ENCODE data around the gene FAM107A. TPM values are rescaled to one million over a fixed set of nuclear protein-coding genes. Genes with fewer than 3 reads are reported as not detected.

The FAM107A gene
- total RNA-seq, 1 experiment from 2014 or later = not detected

DNA sequence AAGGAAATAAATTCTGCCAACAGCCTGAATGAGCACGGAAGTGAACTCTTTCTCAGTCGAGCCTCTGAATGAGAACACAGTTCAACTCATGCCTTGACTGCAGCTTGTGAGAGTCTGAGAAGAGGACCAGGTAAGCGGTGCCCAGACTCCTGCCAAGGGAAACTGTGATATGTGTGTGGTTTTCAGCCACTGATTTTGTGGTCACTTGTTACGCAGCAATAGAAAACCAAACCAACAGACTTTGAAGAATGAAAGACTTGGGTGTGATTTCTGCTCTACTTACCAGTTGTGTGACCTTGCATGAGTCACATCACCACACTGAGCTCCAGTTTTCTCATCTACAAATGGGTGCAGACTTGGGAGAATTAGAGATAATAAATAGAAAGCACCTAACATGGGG, 30.6 kb upstream of the FAM107A start:
- Histone ChIP-seq H3K27me3 (ENCODE audit: insufficient read depth, low read length) (peaks cover 31% of the 10 kb centered on the region), H3K4me3 (replicated peaks in 1 of 2; ENCODE audit: low read depth in 1 of 2, low read length in 2 of 2) (no peak overlapping the region), H4K20me1 (ENCODE audit: insufficient read depth) (no peaks in the 10 kb centered on the region), H2AFZ (ENCODE audit: low read depth, low read length, poor library complexity, severe bottlenecking) (no peak overlapping the region), H3K4me2 (ENCODE audit: low read length) (no peak overlapping the region), H3K27ac (ENCODE audit: low read depth, low read length) (no peak overlapping the region), H3K9me3 (ENCODE audit: control insufficient read depth in 1 of 2, insufficient read depth in 1 of 2, low read depth in 1 of 2, low read length in 2 of 2) (no peaks in the 10 kb centered on the region), H3K9me2 (ENCODE audit: insufficient read depth) (no peaks in the 10 kb centered on the region), H3K9ac (ENCODE audit: low read length) (no peak overlapping the region), H3K4me1 (ENCODE audit: control insufficient read depth in 1 of 2, insufficient read depth in 2 of 2, low read length in 2 of 2) (no peaks in the 10 kb centered on the region; a peak in 1 of 4 replicates), H3K36me3 (ENCODE audit: control insufficient read depth in 1 of 2, insufficient read depth in 2 of 2, low read length in 2 of 2) (no peaks in the 10 kb centered on the region), H3K79me2 (ENCODE audit: insufficient read depth, low read length) (no peaks in the 10 kb centered on the region)
- TF ChIP-seq ZNF274 (IDR thresholded peaks at IDR 0.05; ENCODE audit: low read depth, low read length) = no peak
- TF ChIP-seq, protein P1, sequence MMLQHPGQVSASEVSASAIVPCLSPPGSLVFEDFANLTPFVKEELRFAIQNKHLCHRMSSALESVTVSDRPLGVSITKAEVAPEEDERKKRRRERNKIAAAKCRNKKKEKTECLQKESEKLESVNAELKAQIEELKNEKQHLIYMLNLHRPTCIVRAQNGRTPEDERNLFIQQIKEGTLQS (IDR thresholded peaks at IDR 0.05) = no peak
- no peak for TF ChIP-seq POLR2AphosphoS5 (IDR thresholded peaks at IDR 0.05; ENCODE audit: low read depth, low read length)
- TF ChIP-seq RAD21 (IDR thresholded peaks at IDR 0.05; ENCODE audit: low read depth) = no peak
- DNase-seq (ENCODE audit: low read depth, low spot score) = no peak
- ChIA-PET POLR2A (no interaction called here), CTCF (no interaction called here), RAD21 (ENCODE audit: low non-redundant PET in 1 of 2, low total read pairs in 2 of 2, uncharacterized antibody in 2 of 2, unreplicated experiment in 2 of 2) (no interaction called here)
- intact Hi-C loops (cut with micrococcal nuclease) = no loop called here
- no peak for ATAC-seq
- no TSS peak for BruUV-seq (replicated peaks)

DNA sequence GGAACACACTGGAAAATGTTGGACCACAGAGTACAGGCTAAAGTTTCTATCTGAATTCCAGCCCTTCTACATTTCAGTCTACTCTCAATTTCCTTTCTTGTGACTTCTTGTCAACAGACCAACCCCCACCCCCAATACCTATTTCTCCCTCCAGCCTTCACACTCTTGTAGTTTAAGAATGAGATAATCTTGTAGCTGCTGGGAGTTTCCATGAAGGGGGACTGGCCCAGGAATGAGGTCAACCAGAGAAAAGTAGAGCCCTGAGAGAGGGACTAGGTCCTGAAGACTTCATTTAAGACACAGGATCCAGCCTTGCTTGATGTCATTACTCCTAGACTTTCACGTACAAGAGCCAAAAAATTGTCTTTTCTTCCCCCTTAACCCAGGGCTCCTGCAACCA, 29.5 kb upstream of the FAM107A start:
- Histone ChIP-seq H3K4me1 (ENCODE audit: control insufficient read depth in 1 of 2, insufficient read depth in 2 of 2, low read length in 2 of 2) (no peaks in the 10 kb centered on the region; a peak in 1 of 4 replicates), H3K36me3 (ENCODE audit: control insufficient read depth in 1 of 2, insufficient read depth in 2 of 2, low read length in 2 of 2) (no peaks in the 10 kb centered on the region), H4K20me1 (ENCODE audit: insufficient read depth) (no peaks in the 10 kb centered on the region), H3K9ac (ENCODE audit: low read length) (no peak overlapping the region), H3K27ac (ENCODE audit: low read depth, low read length) (no peak overlapping the region), H3K79me2 (ENCODE audit: insufficient read depth, low read length) (no peaks in the 10 kb centered on the region), H3K4me2 (ENCODE audit: low read length) (no peak overlapping the region), H2AFZ (ENCODE audit: low read depth, low read length, poor library complexity, severe bottlenecking) (no peak overlapping the region), H3K27me3 (ENCODE audit: insufficient read depth, low read length) (peaks cover 42% of the 10 kb centered on the region), H3K9me3 (ENCODE audit: control insufficient read depth in 1 of 2, insufficient read depth in 1 of 2, low read depth in 1 of 2, low read length in 2 of 2) (no peaks in the 10 kb centered on the region), H3K4me3 (replicated peaks in 1 of 2; ENCODE audit: low read depth in 1 of 2, low read length in 2 of 2) (no peak overlapping the region), H3K9me2 (ENCODE audit: insufficient read depth) (no peaks in the 10 kb centered on the region)
- ATAC-seq (no peak), DNase-seq (ENCODE audit: low read depth, low spot score) (no peak)
- no peak for TF ChIP-seq CEBPB (IDR thresholded peaks at IDR 0.05; ENCODE audit: low read depth)
- intact Hi-C loops (cut with micrococcal nuclease) = no loop called here
- ChIA-PET POLR2A (no interaction called here), CTCF (no interaction called here), RAD21 (ENCODE audit: low non-redundant PET in 1 of 2, low total read pairs in 2 of 2, uncharacterized antibody in 2 of 2, unreplicated experiment in 2 of 2) (no interaction called here)
- BruUV-seq (replicated peaks) = no TSS peak
